GM12892 (cell line): ENCODE data around the gene GPSM3.
"Not testable (repeated sequence)": the region's sequence is repeated elsewhere in the genome, so short reads cannot be mapped to it uniquely, and the experiment has no call there.

Source experiments
- DNase-seq: peaks from one replicate; pipeline ENCODE4 v3.0.0; 2011; ENCODE audit not compliant: insufficient read length
- FAIRE-seq: peaks from 2 replicates; lab custom pipeline; 2011; peaks lifted over from hg19 to GRCh38; lab: Jason Lieb, UNC
- POLR2A ChIP-seq: IDR thresholded peaks from 2 replicates; pipeline ENCODE4 v1.6.1; 2011; ENCODE audit warnings: low read depth, low read length, control low read depth
- POLR2AphosphoS5 ChIP-seq: IDR thresholded peaks from 2 replicates; pipeline ENCODE4 v1.6.1; 2011; ENCODE audit warnings: low read depth, low read length, control low read depth
- TAF1 ChIP-seq: IDR thresholded peaks from 2 replicates; pipeline ENCODE4 v1.6.1; 2011; ENCODE audit warnings: low read depth, mild to moderate bottlenecking, control low read depth, low read length, borderline replicate concordance

The GPSM3 gene

GRCh38 chr6:32148289-32149091, 44.0 kb downstream of the GPSM3 start:
- TF ChIP-seq POLR2A (no peak), TAF1 (no peak), POLR2AphosphoS5 (no peak)

DNA sequence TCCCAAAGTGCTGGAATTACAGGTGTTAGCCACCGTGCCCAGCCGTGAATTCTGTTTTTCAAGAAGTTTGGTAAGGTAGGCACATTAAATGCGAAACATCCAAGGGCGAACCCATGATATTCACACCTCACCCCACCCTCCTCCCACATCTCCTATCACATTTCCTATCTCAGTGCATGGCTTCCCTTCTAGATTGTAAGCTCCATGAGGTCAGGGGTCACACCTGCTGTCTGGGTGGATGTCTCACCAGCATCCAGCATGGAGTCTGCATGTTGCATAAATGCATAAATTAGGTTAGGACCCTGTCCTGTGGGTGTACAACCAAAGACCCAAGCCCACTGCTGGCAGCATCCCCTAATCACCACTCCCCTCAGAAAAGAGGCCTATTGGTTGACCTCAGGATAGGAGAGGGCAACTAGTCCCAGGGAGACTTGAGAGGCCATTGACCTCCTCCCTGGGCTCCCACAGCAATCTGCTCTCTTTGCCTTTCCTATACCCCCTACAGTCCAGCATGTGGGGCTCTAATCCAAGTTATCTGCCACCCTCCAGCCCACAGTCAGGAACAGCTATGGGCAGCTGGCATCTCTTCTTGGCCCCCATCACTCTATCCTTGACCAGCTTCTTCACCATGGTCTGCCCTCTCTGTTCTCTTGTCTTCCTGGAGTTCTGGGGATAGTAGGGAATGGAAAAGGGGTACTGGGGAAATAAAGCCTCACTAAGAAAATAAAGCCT, 44.9 kb downstream of the GPSM3 start:
- FAIRE-seq (no peak), DNase-seq (no peak)
- TF ChIP-seq POLR2AphosphoS5 (no peak), POLR2A (no peak), TAF1 (no peak)

More at GRCh38 chr6:32148289-32149091, 44.0 kb downstream of the GPSM3 start:
- no peak for FAIRE-seq
- no peak for DNase-seq

DNA sequence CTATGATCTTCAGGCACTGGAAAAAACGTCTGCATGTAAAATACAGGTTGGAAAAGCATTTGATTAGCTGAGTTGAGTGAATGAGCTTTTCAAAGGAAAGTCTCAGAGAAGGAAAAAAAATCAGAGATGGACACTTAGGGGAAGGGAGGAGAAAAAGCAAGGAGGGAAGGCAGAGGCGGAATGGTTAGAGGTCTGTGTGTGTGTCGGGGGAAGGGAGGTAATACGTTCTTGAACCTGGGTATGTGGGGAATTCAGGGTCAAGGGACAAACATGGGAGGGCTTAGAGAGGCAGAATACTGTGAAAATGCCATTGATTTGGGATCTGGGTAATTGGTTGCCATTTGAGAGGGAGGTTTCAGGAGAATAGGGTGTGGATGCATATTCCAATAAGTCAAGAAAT, 45.8 kb downstream of the GPSM3 start:
- no peak for DNase-seq
- FAIRE-seq, result no peak
- TF ChIP-seq POLR2A (no peak), TAF1 (no peak), POLR2AphosphoS5 (no peak)

DNA sequence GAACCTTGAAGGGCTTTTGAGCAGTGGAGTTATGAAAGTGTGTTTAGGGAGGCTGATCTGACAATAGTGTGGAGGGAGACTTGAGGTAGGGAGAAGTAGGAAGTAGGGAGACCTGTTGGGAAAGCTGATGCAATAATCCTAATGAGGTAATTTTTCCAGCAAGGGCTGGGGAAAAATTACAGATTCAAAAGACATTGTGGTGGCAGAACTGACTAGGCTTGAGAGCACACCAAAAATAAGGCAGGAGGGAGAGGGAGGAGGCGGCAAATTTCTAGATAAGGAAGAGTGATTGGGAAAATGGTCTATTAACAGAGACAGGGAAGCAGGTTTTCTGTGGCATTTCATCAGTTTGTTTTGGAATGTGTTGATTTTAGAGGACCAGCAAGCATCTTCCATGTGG, 46.2 kb downstream of the GPSM3 start:
- TF ChIP-seq TAF1 (no peak), POLR2AphosphoS5 (no peak), POLR2A (no peak)
- no peak for DNase-seq
- no peak for FAIRE-seq

GRCh38 chr6:32144238-32144637, 48.2 kb downstream of the GPSM3 start:
- DNase-seq, FAIRE-seq: not testable (repeated sequence)
